HepG2 (cell line): ENCODE data around the gene SEC61A1. TPM values are rescaled to one million over a fixed set of nuclear protein-coding genes. Genes with fewer than 3 reads are reported as not detected.

Source experiments
- CCAR2 ChIP-seq: fragments of 200-400 bp; formaldehyde crosslinking; optimal IDR thresholded peaks from 2 replicates; pipeline ENCODE3; 2018; ENCODE audit warnings: low read depth, mild to moderate bottlenecking, low read length, moderate library complexity
- ESRRA ChIP-seq: sonication (generic); formaldehyde crosslinking; IDR thresholded peaks from 2 replicates; pipeline ENCODE4 v1.5.1; 2020; ENCODE audit warnings: mild to moderate bottlenecking, low read depth, missing genetic modification reagents
- FIP1L1 ChIP-seq: fragments of 200-400 bp; formaldehyde crosslinking; IDR thresholded peaks from 2 replicates; pipeline ENCODE4 v1.6.1; 2018; ENCODE audit warnings: low read depth, mild to moderate bottlenecking, low read length, moderate library complexity, borderline replicate concordance; ENCODE audit not compliant: insufficient read depth
- ISL2 ChIP-seq: sonication (generic); formaldehyde crosslinking; IDR thresholded peaks from 2 replicates; pipeline ENCODE4 v1.5.0; 2020; ENCODE audit warnings: missing genetic modification reagents
- KLF12 ChIP-seq: sonication (generic); formaldehyde crosslinking; IDR thresholded peaks from 2 replicates; pipeline ENCODE4 v1.4.0; 2020; ENCODE audit warnings: missing genetic modification reagents, borderline replicate concordance
- SMAD3 ChIP-seq: sonication (generic); formaldehyde crosslinking; IDR thresholded peaks from 2 replicates; pipeline ENCODE4 v1.4.0; 2020; ENCODE audit warnings: missing genetic modification reagents
- SMC3 ChIP-seq: IDR thresholded peaks from 2 replicates; pipeline ENCODE4 v1.6.1; 2011; ENCODE audit warnings: low read length, improper control_type of control experiment
- SOX6 ChIP-seq, 2 experiments: fragments of 450-650 bp in 1 of 2; sonication (generic) in 1 of 2; formaldehyde crosslinking in 1 of 2; IDR thresholded peaks; 2 replicates each; pipeline versions ENCODE4 v1.4.0 to v1.6.1; 2017 to 2020; ENCODE audit warnings: antibody characterized with exemption in 1 of 2, mild to moderate bottlenecking in 1 of 2, missing genetic modification reagents in 1 of 2
- TRAFD1 ChIP-seq: sonication (generic); formaldehyde crosslinking; IDR thresholded peaks from 2 replicates; pipeline ENCODE4 v1.5.1; 2020; ENCODE audit warnings: missing genetic modification reagents, mild to moderate bottlenecking, borderline replicate concordance
- ZNF232 ChIP-seq: sonication (generic); formaldehyde crosslinking; IDR thresholded peaks from 2 replicates; pipeline ENCODE4 v1.4.0; 2020; ENCODE audit warnings: missing genetic modification reagents, borderline replicate concordance
- ZNF383 ChIP-seq: sonication (generic); formaldehyde crosslinking; IDR thresholded peaks from 2 replicates; pipeline ENCODE4 v1.4.0; 2020; ENCODE audit warnings: missing genetic modification reagents, mild to moderate bottlenecking, borderline replicate concordance
- polyA plus RNA-seq, 8 experiments: library from polyadenylated mRNA; depleted of rRNA in 3 of 8; stranded (reverse) in 7 of 8; unstranded in 1 of 8; fragments of >200 nt; fragmentation: Illumina TruSeq in 4 of 8; extraction: Trizol in 4 of 8; gene quantifications; 2 replicates each; pipeline versions ENCODE4 v1.2.1 to v1.2.3, GENCODE V29; 2011 to 2016; ENCODE audit warnings: low read depth in 4 of 8, missing spikeins in 1 of 8, mixed read lengths in 1 of 8; ENCODE audit not compliant: insufficient read depth in 1 of 8
- total RNA-seq, 5 experiments: library from RNA; depleted of rRNA; stranded (reverse); fragments of >200 nt; fragmentation: Illumina TruSeq; extraction: Trizol; gene quantifications; 2 replicates each; pipeline ENCODE4 v1.2.3, GENCODE V29; 2016; ENCODE audit warnings: low read depth in 1 of 5
- TF ChIP-seq, protein P1 (sequence below): sonication (generic); formaldehyde crosslinking; IDR thresholded peaks from 2 replicates; pipeline ENCODE4 v1.5.0; 2020; ENCODE audit warnings: missing genetic modification reagents
- TF ChIP-seq, protein P2 (sequence below): sonication (generic); formaldehyde crosslinking; IDR thresholded peaks from 2 replicates; pipeline ENCODE4 v1.4.0; 2020; ENCODE audit warnings: missing genetic modification reagents
- TF ChIP-seq, protein P3 (sequence below): IDR thresholded peaks from 2 replicates; pipeline ENCODE4 v1.6.1; 2016; ENCODE audit warnings: low read depth, missing genetic modification reagents, missing compliant biosample characterization
- TF ChIP-seq, protein P4 (sequence below): sonication (generic); formaldehyde crosslinking; IDR thresholded peaks from 2 replicates; pipeline ENCODE4 v1.4.0; 2020; ENCODE audit warnings: missing genetic modification reagents, borderline replicate concordance

Gene SEC61A1
- total and polyA plus RNA-seq, 2 of the 13 experiments (the other 11 are each of a cell fraction or from before 2014, with no cell fraction given), result 170 to 203 TPM

- no peak for TF ChIP-seq TRAFD1 (CRISPR knock-in tag)
- TF ChIP-seq SMAD3 (CRISPR knock-in tag), result no peak
- TF ChIP-seq CCAR2, result no peak
- TF ChIP-seq, protein P1, sequence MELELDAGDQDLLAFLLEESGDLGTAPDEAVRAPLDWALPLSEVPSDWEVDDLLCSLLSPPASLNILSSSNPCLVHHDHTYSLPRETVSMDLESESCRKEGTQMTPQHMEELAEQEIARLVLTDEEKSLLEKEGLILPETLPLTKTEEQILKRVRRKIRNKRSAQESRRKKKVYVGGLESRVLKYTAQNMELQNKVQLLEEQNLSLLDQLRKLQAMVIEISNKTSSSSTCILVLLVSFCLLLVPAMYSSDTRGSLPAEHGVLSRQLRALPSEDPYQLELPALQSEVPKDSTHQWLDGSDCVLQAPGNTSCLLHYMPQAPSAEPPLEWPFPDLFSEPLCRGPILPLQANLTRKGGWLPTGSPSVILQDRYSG (CRISPR knock-in tag), result no peak
- peak; percentile 20; the same call in 1 of the 2 replicates for TF ChIP-seq SMC3
- TF ChIP-seq SOX6 (IDR thresholded peaks at IDR 0.05), result no peak
- no peak for TF ChIP-seq SOX6 (CRISPR knock-in tag; IDR thresholded peaks at IDR 0.05)
- TF ChIP-seq, protein P2, sequence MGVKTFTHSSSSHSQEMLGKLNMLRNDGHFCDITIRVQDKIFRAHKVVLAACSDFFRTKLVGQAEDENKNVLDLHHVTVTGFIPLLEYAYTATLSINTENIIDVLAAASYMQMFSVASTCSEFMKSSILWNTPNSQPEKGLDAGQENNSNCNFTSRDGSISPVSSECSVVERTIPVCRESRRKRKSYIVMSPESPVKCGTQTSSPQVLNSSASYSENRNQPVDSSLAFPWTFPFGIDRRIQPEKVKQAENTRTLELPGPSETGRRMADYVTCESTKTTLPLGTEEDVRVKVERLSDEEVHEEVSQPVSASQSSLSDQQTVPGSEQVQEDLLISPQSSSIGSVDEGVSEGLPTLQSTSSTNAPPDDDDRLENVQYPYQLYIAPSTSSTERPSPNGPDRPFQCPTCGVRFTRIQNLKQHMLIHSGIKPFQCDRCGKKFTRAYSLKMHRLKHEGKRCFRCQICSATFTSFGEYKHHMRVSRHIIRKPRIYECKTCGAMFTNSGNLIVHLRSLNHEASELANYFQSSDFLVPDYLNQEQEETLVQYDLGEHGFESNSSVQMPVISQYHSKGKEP (CRISPR knock-in tag), result no peak
- TF ChIP-seq ESRRA (CRISPR knock-in tag), result no peak
- TF ChIP-seq ZNF383, result no peak
- TF ChIP-seq, protein P3, sequence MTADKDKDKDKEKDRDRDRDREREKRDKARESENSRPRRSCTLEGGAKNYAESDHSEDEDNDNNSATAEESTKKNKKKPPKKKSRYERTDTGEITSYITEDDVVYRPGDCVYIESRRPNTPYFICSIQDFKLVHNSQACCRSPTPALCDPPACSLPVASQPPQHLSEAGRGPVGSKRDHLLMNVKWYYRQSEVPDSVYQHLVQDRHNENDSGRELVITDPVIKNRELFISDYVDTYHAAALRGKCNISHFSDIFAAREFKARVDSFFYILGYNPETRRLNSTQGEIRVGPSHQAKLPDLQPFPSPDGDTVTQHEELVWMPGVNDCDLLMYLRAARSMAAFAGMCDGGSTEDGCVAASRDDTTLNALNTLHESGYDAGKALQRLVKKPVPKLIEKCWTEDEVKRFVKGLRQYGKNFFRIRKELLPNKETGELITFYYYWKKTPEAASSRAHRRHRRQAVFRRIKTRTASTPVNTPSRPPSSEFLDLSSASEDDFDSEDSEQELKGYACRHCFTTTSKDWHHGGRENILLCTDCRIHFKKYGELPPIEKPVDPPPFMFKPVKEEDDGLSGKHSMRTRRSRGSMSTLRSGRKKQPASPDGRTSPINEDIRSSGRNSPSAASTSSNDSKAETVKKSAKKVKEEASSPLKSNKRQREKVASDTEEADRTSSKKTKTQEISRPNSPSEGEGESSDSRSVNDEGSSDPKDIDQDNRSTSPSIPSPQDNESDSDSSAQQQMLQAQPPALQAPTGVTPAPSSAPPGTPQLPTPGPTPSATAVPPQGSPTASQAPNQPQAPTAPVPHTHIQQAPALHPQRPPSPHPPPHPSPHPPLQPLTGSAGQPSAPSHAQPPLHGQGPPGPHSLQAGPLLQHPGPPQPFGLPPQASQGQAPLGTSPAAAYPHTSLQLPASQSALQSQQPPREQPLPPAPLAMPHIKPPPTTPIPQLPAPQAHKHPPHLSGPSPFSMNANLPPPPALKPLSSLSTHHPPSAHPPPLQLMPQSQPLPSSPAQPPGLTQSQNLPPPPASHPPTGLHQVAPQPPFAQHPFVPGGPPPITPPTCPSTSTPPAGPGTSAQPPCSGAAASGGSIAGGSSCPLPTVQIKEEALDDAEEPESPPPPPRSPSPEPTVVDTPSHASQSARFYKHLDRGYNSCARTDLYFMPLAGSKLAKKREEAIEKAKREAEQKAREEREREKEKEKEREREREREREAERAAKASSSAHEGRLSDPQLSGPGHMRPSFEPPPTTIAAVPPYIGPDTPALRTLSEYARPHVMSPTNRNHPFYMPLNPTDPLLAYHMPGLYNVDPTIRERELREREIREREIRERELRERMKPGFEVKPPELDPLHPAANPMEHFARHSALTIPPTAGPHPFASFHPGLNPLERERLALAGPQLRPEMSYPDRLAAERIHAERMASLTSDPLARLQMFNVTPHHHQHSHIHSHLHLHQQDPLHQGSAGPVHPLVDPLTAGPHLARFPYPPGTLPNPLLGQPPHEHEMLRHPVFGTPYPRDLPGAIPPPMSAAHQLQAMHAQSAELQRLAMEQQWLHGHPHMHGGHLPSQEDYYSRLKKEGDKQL (CRISPR knock-in tag), result no peak
- no peak for TF ChIP-seq FIP1L1
- TF ChIP-seq, protein P4, sequence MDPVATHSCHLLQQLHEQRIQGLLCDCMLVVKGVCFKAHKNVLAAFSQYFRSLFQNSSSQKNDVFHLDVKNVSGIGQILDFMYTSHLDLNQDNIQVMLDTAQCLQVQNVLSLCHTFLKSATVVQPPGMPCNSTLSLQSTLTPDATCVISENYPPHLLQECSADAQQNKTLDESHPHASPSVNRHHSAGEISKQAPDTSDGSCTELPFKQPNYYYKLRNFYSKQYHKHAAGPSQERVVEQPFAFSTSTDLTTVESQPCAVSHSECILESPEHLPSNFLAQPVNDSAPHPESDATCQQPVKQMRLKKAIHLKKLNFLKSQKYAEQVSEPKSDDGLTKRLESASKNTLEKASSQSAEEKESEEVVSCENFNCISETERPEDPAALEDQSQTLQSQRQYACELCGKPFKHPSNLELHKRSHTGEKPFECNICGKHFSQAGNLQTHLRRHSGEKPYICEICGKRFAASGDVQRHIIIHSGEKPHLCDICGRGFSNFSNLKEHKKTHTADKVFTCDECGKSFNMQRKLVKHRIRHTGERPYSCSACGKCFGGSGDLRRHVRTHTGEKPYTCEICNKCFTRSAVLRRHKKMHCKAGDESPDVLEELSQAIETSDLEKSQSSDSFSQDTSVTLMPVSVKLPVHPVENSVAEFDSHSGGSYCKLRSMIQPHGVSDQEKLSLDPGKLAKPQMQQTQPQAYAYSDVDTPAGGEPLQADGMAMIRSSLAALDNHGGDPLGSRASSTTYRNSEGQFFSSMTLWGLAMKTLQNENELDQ (CRISPR knock-in tag), result no peak
- TF ChIP-seq ZNF232 (CRISPR knock-in tag), result no peak
- TF ChIP-seq KLF12 (CRISPR knock-in tag), result no peak
- TF ChIP-seq ISL2 (CRISPR knock-in tag), result no peak
Observed at GRCh38 chr3:128094295-128095151, 42.3 kb downstream of the SEC61A1 start (continued).
